ENCODE data around the gene DNER.

The DNER gene

GRCh38 chr2:229612384-229612971 is 101.9 kb downstream of the DNER start:
- DNase-seq: no peak

- DNase-seq: no peak
These were observed 103.0 kb downstream of the DNER start for GRCh38 chr2:229611360-229611759.

- DNase-seq: no peak
These were observed 103.5 kb downstream of the DNER start for GRCh38 chr2:229610872-229611271.

- no peak for DNase-seq
These were observed 104.0 kb downstream of the DNER start for GRCh38 chr2:229610333-229610732.

GRCh38 chr2:229601936-229602335 is 112.4 kb downstream of the DNER start:
- no peak for DNase-seq

- DNase-seq: no peak
These were observed 113.0 kb downstream of the DNER start for GRCh38 chr2:229601396-229601795.

- DNase-seq: no peak
These were observed 116.1 kb downstream of the DNER start for GRCh38 chr2:229598227-229598626.

- DNase-seq: no peak
These were observed 117.6 kb downstream of the DNER start for GRCh38 chr2:229596796-229597195.

- DNase-seq: no peak
These were observed 122.7 kb downstream of the DNER start for GRCh38 chr2:229591611-229592010.

- DNase-seq: no peak
These were observed 127.3 kb downstream of the DNER start for GRCh38 chr2:229586746-229587705.

GRCh38 chr2:229586012-229586411 is 128.3 kb downstream of the DNER start:
- no peak for DNase-seq

- DNase-seq: no peak
These were observed 132.2 kb downstream of the DNER start for GRCh38 chr2:229582151-229582550.

- DNase-seq: no peak
These were observed 136.1 kb downstream of the DNER start for GRCh38 chr2:229578052-229578846.

GRCh38 chr2:229575569-229576315 is 138.6 kb downstream of the DNER start:
- no peak for DNase-seq

GRCh38 chr2:229572507-229573271 is 141.7 kb downstream of the DNER start:
- DNase-seq: no peak

- no peak for DNase-seq
These were observed 143.1 kb downstream of the DNER start for GRCh38 chr2:229571243-229571642.

- DNase-seq: no peak
These were observed 148.0 kb downstream of the DNER start for GRCh38 chr2:229566370-229566769.

GRCh38 chr2:229564300-229564907 is 150.0 kb downstream of the DNER start:
- no peak for DNase-seq

GRCh38 chr2:229563388-229563787 is 151.0 kb downstream of the DNER start:
- no peak for DNase-seq

GRCh38 chr2:229562472-229563127 is 151.8 kb downstream of the DNER start:
- DNase-seq: no peak

GRCh38 chr2:229559986-229560385 is 154.4 kb downstream of the DNER start:
- DNase-seq: no peak
